Measurements from ENCODE around the gene HES3.

Gene HES3, protein sequence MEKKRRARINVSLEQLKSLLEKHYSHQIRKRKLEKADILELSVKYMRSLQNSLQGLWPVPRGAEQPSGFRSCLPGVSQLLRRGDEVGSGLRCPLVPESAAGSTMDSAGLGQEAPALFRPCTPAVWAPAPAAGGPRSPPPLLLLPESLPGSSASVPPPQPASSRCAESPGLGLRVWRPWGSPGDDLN

DNA sequence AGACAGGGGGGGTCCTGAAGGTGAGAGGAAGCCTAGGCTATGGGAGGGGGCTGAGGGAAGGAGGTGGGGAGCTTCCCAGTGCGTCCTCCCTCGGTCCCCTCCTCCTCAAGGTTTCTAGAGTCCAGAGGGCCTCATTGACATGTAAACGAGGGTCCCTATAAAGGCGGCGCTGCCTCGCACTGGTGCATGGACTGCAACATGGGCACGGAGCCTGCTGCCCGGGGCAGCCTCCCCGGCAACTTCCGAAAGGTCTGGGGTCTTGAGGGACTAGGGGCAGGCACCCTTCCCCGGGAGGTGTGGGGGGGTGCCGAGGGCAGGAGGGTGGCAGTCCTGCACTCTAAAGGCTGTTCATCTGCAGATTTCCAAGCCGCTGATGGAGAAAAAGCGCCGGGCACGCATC, at the start of gene HES3:
TSS of gene HES3 (plus strand) at position 187 of the 400 bp plus-strand sequence. CDS start at position 374, 187 bp downstream.
- TF ChIP-seq, protein P1, sequence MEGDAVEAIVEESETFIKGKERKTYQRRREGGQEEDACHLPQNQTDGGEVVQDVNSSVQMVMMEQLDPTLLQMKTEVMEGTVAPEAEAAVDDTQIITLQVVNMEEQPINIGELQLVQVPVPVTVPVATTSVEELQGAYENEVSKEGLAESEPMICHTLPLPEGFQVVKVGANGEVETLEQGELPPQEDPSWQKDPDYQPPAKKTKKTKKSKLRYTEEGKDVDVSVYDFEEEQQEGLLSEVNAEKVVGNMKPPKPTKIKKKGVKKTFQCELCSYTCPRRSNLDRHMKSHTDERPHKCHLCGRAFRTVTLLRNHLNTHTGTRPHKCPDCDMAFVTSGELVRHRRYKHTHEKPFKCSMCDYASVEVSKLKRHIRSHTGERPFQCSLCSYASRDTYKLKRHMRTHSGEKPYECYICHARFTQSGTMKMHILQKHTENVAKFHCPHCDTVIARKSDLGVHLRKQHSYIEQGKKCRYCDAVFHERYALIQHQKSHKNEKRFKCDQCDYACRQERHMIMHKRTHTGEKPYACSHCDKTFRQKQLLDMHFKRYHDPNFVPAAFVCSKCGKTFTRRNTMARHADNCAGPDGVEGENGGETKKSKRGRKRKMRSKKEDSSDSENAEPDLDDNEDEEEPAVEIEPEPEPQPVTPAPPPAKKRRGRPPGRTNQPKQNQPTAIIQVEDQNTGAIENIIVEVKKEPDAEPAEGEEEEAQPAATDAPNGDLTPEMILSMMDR (IDR thresholded peaks at IDR 0.05; ENCODE audit: low read depth, low read length): no peak
- no peak for DNase-seq (ENCODE audit: extremely low read depth, low read depth)

DNA sequence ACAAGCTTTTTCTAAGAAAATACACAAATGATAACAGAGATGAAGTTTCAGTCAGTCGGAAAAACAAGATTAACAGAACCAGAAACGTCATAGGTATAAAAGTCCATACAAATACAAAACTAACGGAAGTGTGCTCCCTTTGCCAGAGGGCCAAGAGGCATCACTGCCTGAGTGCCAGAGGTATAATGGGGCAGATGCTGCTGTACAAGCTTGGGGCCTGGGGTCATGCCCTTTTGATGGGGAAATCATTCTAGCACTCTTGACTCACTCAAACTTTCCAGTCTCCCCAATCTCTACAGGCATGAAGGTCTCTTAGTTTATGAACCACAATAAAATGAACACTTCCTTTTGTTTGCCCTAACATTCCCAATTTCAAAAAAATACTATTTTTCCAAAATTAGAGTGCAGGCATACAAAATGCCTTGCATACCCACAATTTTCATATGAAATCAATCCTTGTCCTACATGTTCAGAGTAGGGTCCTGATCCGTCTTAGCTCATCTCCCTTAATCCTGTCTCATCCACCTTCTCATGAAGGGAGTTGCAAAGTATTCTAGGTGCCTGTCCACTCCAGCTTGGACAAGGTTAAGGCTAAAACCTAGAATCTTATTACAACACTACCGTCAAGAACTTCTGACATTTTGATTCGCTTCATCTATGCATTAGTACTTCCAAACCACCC, 46.1 kb upstream of the HES3 start:
- TF ChIP-seq, protein P1 (IDR thresholded peaks at IDR 0.05; ENCODE audit: low read depth, low read length): no peak
- no peak for DNase-seq (ENCODE audit: extremely low read depth, low read depth)

DNA sequence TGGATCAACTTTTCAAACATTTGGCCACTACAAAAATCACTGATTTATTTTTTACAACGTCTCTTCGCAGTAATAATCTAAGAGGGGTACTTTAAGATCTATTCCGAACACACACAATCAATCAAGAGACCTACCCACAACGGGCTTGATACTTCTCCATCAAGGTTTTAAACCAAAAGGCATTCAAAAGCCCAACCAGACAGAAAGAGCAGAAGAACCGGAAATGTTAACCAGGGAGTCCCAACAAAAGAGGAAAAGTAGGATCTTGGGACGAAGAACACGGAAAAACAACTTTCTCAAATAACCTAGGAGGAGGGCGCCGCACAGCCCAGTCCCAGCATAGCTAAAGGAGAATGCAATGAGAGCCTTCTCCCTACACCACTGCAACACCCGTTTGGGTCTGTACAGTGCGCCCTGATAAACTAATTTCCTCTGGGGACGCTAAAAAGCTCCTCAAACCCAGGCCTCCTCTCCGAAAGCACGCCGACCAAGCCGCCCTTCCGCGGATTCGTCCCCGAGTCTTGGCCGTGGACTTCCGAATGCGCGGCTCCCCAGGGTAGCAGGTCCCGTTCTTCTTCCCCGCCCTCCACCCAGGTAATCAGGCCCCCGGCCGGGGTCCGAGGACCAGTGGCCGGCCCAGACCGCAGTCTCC, 45.2 kb upstream of the HES3 start:
- DNase-seq (ENCODE audit: extremely low read depth, low read depth): no peak
- TF ChIP-seq, protein P1 (IDR thresholded peaks at IDR 0.05; ENCODE audit: low read depth, low read length): no peak

DNA sequence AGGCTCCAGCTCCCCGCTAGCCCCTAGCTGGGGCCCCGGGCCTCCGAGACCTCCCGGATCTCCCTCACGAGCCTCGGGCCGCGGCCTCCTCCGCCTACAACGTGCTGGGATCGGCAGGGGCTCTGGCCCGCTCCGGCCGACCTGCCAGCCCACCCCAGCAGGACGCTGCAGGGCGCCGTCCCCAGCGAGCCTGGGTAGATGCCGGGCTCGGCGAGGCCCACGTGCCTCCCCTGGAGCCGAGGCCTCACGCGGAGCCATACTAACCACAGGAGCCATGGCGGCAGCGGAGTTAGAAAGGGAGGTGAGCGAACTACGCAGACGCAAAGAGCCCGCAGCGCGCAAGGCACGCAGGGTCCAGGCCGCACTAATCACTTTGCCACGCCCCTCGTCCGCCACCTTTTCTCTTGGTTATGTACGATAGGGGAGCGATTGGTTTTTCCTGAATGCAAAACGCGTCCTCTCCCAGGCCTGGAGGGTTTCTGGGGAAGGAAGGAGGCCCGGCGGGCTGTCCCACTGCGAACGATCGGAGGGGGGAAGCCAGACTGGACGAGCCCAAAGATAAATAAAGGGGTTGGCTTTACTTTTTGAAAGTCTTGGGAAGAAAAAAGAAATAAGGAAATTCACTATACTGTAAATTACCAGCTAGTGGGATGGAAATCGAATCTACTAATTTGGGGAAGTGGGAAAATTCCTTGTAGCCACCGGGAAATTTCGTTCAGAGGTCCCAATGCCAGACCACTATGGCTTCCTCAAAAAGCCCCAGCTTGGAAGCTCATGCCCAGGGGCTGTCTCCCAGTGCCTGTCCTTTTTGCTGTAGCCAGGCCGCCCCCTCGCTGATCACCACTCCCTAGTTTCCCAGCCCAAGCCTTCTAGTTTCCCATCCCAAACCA, 44.4 kb upstream of the HES3 start, which contains the start of gene RPL22:
TSS of gene RPL22 (minus strand) at position 298 of the 890 bp plus-strand sequence. CDS start at position 276, 22 bp downstream.
- DNase-seq (ENCODE audit: extremely low read depth, low read depth): peak; percentile 98
- TF ChIP-seq, protein P1 (IDR thresholded peaks at IDR 0.05; ENCODE audit: low read depth, low read length): no peak

DNA sequence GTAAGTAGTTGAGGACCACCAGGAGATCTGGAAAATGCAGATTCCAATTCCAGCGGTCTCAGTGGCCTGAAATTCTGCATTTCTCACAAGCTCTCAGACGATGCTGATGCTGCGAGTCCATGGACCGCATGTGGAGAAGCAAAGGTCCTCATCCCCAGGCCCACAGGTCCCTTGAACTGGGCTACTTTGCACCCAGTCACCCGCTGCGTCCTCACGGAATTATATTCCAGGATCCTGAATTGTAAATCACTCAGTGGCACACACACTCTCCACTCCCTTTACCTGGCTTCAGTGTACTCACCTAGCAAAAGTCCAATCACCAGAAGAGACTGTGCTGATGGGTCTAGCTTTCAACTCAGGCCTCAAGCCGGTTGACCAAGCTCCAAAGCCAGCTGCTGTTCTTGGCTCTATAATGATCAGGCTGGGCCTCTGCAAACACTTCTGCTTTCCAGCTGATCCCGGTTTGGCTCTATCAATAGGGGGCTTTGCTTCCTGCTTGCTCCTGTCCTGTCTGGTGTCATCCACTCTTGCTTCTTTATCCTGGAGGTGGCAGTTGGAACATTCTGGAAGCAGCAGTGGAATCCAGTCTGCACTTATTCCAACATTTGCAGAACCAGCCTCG, 43.7 kb upstream of the HES3 start:
- TF ChIP-seq, protein P1 (IDR thresholded peaks at IDR 0.05; ENCODE audit: low read depth, low read length): no peak
- DNase-seq (ENCODE audit: extremely low read depth, low read depth): no peak

DNA sequence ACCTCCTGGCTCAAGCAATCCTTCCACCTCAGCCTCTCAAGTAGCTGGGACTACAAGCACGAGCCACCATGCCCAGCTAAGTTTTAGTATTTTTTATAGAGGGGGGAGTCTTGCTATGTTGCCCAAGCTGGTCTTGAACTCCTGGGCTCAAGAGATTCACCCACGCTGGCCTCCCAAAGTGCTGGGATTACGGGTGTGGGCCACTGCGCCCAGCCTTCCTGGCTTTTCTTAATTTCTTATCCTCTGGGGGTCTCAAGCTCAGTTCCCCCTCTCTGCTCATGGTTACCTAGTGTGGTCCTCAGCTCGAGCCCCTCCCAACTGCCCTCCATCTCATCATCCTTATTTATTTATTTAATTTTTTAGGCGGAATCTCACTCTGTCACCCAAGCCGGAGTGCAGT, 41.7 kb upstream of the HES3 start:
- TF ChIP-seq, protein P1 (IDR thresholded peaks at IDR 0.05; ENCODE audit: low read depth, low read length): no peak
- DNase-seq (ENCODE audit: extremely low read depth, low read depth): no peak
